Left renal pelvis (tissue), 4 donors: ENCODE results near the gene OXTR. TPM values are rescaled to one million over a fixed set of nuclear protein-coding genes. Genes with fewer than 3 reads are reported as not detected.

ENCODE experiments used
- DNase-seq, 4 donors: peaks; one replicate each; pipeline ENCODE4 v3.0.0-alpha.2; 2013; ENCODE audit warnings: low read depth in 4 of 4, low spot score in 3 of 4
- polyA plus RNA-seq, 4 donors: library from polyadenylated mRNA; unstranded; fragments of 120-200 nt; gene quantifications; one replicate each; pipeline ENCODE4 v1.2.1, GENCODE V29; 2013; ENCODE audit not compliant: insufficient read length in 4 of 4

The OXTR gene
- polyA plus RNA-seq, 4 donors, result 0.86 to 1.7 (median 0.94) TPM

DNA sequence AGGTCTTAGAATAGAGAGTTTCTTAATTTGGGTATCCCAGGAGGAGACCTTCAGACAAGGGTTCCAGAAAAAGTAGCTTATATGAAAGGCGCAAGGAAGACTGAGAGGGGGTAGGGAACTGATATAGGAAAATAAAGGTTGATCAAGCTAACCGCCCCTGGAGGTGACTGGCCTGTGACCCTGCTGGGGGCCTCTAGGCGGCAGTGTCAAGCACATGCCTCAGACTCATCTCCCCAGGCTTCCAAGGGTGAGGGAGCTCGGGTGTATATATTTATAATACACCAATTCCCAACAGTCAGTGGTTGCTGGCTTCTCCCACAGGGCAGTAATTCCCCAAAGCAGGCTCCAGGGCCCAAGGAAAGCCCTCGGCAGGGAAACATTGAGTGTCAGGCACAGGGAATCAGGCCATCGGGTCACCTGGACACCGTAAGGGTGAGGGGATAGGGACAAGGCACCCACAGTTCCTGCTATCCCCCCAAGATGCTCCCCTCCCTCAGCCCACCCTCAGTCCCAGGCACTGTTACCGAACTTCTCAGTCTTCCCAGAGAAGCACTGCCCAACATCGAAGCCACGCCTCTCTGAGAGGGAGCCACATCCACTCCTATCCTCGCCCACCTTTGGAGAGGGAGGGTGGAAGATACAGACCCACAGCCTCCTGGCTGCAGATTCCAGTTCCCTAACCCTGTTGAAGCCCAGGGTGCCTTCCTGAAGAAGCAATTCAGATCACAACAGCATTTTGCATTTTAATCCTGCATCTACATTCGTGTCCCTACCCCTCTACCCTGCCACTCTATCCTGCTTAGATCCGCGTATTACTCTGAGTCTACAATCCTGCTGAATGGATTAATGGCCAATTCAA lies 55.3 kb downstream of the OXTR start:
- no peak for DNase-seq

DNA sequence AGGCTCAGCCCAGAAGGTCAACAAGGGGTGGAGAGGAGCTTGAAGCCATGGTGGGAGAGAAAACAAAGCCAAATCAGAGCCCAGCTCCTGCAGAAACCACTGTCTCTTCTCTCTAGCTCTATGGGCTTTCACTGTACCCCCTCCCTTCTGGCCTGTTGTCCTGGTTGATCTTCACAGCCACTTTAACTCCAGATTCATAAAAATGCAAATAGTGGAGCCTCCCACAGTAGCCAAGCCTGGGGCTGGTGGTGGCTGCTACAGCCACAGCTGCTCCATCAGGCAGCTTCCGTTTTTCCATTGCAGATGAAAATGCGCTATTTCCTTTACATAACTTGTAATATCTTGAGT lies 56.5 kb downstream of the OXTR start:
- no peak for DNase-seq

DNA sequence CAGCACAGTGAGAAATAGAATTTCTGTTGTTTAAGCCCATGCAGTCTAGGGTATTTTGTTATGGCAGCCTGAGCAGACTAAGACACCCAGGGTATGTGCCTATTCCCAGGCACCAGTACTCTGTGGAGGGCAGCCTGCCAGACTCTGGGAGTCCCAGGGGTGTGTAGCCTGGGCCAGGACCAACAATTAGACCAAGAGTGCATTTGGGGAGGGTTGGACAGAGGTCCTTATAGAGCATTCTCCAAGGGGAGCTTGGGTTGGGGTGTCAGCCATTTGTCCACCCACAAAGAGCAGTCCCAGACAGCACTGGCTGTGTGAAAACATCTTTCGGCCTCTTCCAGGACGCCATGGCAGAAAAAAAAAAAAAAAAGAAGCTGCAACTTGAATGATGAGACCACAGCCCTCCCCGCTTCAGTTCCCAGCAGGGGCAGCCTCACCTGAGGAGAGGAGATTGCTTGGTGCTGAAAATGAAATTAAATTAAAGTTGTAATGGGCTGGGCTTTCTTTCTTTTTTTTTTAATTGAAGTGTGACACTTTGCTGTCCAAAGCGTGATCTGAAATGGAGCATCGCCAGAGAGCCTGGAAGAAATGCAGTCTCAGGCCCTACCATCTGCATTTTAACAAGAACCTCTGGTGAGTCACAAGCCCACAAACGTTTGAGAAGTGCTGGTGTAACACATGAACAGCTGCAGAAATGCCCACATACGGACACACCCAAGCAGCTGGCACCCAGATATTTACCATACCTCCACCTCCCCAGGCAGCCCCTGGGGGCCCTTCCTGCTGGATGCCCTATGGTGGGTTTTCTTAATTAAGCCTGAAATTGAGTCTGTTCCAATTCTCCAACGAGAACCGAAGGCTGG lies 57.1 kb downstream of the OXTR start:
- DNase-seq, result no peak

DNA sequence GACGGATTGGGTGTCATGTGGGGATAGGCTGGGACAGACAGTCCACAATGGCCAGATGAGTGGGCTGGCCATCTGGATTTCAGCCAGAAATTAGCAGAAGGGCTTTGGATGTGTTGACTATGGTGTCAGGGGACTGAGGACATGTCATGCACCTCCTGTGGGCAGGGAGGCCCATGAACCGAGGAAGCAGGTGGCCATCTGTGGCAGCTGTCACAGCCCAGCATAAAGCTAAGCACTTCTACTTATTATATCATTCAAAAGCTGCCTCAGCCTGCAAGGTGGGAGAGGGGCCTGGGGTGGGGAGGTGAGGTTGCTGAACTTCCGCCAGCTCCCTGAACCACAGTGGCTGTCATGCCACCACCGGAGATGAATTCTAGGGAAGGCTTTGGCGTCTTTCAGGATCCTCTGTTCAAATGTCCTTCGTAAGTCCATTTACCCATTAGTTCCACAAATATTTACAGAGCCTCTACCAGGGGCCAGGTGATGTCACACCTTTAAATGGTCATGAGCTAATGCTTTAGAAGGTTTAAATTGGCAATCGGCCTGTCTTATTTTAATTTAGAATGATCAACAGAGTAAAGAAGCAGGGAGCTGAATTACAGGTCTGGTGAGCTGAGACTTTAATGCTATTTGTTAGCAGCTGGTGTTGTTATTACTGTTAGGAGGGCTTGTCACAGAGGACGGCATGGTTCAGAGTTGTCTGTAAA lies 59.5 kb downstream of the OXTR start:
- no peak for DNase-seq

DNA sequence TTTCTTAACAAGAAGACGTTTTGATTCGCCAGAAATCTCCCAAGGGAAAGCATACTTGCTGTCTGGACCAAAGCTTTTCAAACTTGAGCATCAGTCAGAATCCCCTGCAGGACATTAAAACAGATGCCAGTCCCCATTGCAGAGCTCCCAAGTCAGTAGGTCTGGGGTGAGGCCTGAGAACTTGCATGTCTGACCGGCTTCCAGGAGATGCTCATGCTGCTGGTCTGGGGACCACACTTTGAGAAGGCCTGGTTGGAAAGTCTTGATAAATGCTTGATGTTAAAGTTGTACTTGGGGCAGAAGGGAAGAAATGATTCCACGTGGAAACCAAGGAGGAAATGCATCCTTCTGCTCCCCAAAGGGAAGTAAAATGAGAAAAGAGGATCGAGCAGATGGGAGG lies 60.1 kb downstream of the OXTR start:
- DNase-seq, result no peak

DNA sequence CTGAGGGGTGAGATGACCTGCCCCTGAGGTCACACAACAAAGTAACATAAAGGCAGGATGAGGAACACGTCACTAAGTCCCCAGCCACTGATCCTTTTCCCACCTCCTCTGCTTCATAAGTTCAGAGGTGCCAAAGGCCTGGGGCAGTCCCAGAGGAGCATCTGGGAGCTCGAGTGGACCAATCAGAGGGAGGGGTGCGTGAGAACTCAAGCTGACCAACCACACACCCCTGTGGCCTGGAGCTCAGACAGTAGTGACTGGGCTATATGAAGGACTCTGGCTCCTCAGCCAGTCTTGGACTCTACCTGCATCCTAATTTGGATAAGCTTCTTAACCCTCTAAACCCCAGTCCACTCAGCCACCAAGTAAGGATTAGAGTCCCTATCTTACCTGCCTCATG lies 63.8 kb downstream of the OXTR start:
- DNase-seq, result no peak

DNA sequence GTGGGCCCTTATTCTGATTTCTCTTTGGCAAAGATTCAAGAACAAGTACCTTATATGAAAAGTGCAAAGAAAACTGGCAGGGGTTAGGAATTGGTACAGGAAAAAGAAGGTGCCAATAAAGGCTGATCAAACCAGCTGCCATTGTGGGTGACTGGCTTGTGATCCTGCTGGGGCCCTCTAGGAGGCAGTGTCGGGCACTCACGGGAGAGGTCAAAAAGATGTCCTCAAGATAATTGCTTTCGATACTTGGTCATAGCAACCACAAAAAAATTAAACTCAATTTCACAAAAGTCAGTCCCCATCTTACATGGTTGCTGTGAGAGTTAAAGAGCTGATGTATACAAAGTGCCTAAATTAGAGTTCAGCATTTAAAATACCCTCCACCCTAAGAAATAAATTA lies 66.9 kb downstream of the OXTR start:
- no peak for DNase-seq

Other genes starting within 250 kb of the OXTR start
- gene SSUH2, start 124.8 kb downstream of the OXTR start, polyA plus RNA-seq, result 1 to 10 TPM; 2.0 to 5.7 (median 4.2) TPM
- gene CAV3, start 35.8 kb downstream of the OXTR start, polyA plus RNA-seq, result under 1 TPM in 3 of 4 donors, not detected in 1; 0.42 to 0.99 (median 0.56) TPM
- gene RAD18, start 193.9 kb upstream of the OXTR start, polyA plus RNA-seq, result 10 to 100 TPM in 3 of 4 donors, 1 to 10 TPM in 1; 8.9 to 13.6 (median 11.9) TPM